PFSK-1 (cell line): ENCODE measurements around the gene PDGFD.

Experiments
- POLR2AphosphoS5 ChIP-seq: IDR thresholded peaks from 2 replicates; pipeline ENCODE4 v1.6.1; 2012; ENCODE audit warnings: low read depth, mild to moderate bottlenecking, control low read depth, low read length, moderate library complexity
- SIN3A ChIP-seq: IDR thresholded peaks from 2 replicates; pipeline ENCODE4 v1.6.1; 2012; ENCODE audit warnings: mild to moderate bottlenecking, low read length, moderate library complexity, borderline replicate concordance; ENCODE audit not compliant: insufficient read depth
- TAF1 ChIP-seq: IDR thresholded peaks from 2 replicates; pipeline ENCODE4 v1.6.1; 2012; ENCODE audit warnings: low read length, control low read depth, borderline replicate concordance; ENCODE audit not compliant: insufficient read depth

DNA sequence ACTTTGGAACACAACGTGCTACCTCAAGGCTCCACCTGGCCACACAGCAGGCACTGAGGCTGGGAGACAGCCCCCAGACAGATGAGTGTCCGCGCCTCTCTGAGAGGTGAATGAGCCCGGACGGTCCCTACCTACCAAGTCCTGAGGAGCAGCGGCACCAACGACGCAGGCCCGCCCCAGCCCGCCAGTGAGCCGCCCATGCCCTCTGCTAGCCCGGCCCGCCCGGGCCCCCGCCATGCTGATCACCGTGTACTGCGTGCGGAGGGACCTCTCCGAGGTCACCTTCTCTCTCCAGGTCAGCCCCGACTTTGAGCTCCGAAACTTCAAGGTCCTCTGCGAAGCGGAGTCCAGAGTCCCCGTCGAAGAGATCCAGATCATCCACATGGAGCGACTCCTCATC, 127.4 kb downstream of the PDGFD start, which contains the start of gene DDI1:
- TF ChIP-seq POLR2AphosphoS5, result no peak
- no peak for TF ChIP-seq TAF1
- TF ChIP-seq SIN3A, result no peak
